ENCODE measurements around the gene CYP4F2. TPM values are rescaled to one million over a fixed set of nuclear protein-coding genes. Genes with fewer than 3 reads are reported as not detected.
"Not testable (repeated sequence)": the region's sequence is repeated elsewhere in the genome, so short reads cannot be mapped to it uniquely, and the experiment has no call there.

Gene CYP4F2
- total and polyA plus RNA-seq, 7 experiments from 2014 or later = 0.42 TPM; not detected in 6

DNA sequence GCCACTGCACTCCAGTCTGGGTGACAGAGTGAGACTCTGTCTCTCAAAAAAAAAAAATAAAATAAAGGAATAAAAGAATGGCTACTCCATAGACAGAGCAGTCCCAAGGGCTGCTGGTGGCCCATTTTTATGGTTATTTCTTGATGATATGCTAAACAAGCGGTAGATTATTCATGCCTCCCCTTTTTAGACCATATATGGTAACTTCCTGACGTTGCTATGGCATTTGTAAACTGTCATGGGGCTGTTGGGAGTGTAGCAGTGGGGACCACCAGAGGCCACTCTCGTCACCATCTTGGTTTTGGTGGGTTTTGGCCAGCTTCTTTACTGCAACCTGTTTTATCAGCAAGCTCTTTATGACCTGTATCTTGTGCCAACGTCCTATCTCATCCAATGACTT lies 58.0 kb downstream of the CYP4F2 start:
- H3K9me3 Mint-ChIP-seq; ATAC-seq; DNase-seq; H3K36me3 ChIP-seq (ENCODE audit: control insufficient read depth in 2 of 3, insufficient read depth in 3 of 3, low read length in 3 of 3); H3K27ac ChIP-seq (ENCODE audit: low read depth, low read length); H3K4me3 ChIP-seq (ENCODE audit: low read length); H3K36me3 Mint-ChIP-seq; H3K27me3 ChIP-seq (ENCODE audit: control insufficient read depth in 2 of 2, insufficient read depth in 2 of 2, low read length in 2 of 2); H3K9me3 ChIP-seq (ENCODE audit: control insufficient read depth in 2 of 3, low read length in 3 of 3); H3K27me3 Mint-ChIP-seq: not testable (repeated sequence)
- ChIA-PET POLR2A (interaction anchor here (1.5 to 2.0 kb wide), 2 partner anchors 9 to 13 kb away, joined by 4 read pairs; no protein-coding TSS in a partner anchor), CTCF (interaction anchor here (1.1 kb wide), 1 partner anchor 210 kb away, joined by 3 read pairs; no protein-coding TSS in a partner anchor)
- peak overlapping the region in 1 of 10 donors; percentile 52 for H3K4me3 Mint-ChIP-seq
- H3K4me1 ChIP-seq (ENCODE audit: control insufficient read depth in 2 of 2, insufficient read depth in 2 of 2, low read length in 2 of 2) = peaks cover 22 to 23% of the 10 kb centered on the region in 2 donors
- peak overlapping the region in 3 of 9 donors; percentile 38 to 63 (median 59) for H3K27ac Mint-ChIP-seq
- intact Hi-C loops (cut with micrococcal nuclease) = loop anchor here (5.0 to 10.0 kb wide), 3 partner anchors 373 to 742 kb away; partner anchors contain the start of gene RASAL3 (in 1 of the 2)
- H3K4me1 Mint-ChIP-seq = peaks cover 33 to 55% (median 48%) of the 10 kb centered on the region in 7 donors

DNA sequence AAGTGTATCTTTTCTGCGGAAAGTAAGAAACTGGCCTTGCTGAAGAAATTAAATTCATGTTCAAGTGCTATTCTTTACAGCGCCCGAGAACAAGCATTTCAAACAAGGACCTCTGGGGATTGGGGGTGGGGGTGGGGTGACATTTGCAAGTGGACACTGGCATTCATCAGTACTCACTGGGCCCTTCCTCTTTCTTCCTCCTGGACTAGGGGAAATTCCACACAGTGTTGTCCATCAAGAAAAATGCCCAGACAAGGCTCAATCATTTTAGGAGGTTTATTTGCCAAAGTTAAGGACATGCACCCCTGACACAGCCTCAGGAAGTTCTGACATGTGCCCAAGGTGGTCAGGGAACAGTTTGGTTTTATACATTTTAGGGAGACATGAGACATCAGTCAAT lies 59.5 kb downstream of the CYP4F2 start:
- Histone ChIP-seq H3K9me3 (ENCODE audit: control insufficient read depth in 2 of 3, low read length in 3 of 3) (no peaks in the 10 kb centered on the region), H3K27ac (ENCODE audit: low read depth, low read length) (peak overlapping the region; percentile 90), H3K4me1 (ENCODE audit: control insufficient read depth in 2 of 2, insufficient read depth in 2 of 2, low read length in 2 of 2) (peaks cover 8 to 10% of the 10 kb centered on the region in 2 donors), H3K4me3 (ENCODE audit: low read length) (no peak overlapping the region), H3K36me3 (ENCODE audit: control insufficient read depth in 2 of 3, insufficient read depth in 3 of 3, low read length in 3 of 3) (peaks cover 0 to 5% (median 0%) of the 10 kb centered on the region in 3 experiments), H3K27me3 (ENCODE audit: control insufficient read depth in 2 of 2, insufficient read depth in 2 of 2, low read length in 2 of 2) (no peaks in the 10 kb centered on the region)
- H3K4me1 Mint-ChIP-seq = peaks cover 23 to 41% (median 35%) of the 10 kb centered on the region in 7 donors
- peaks cover 0 to 3% (median 0%) of the 10 kb centered on the region in 5 donors for H3K36me3 Mint-ChIP-seq
- POLR2A ChIA-PET = interaction anchor here (0.7 kb wide), 1 partner anchor 13 kb away, joined by 3 read pairs; no protein-coding TSS in a partner anchor
- no peaks in the 10 kb centered on the region for H3K9me3 Mint-ChIP-seq
- peak overlapping the region in 5 of 9 donors; percentile 10 to 97 (median 80) for H3K27ac Mint-ChIP-seq
- DNase-seq = no peak
- intact Hi-C loops (cut with micrococcal nuclease) = loop anchor here (5.0 to 10.0 kb wide), 3 partner anchors 371 to 744 kb away; partner anchors contain the start of gene RASAL3 (in 1 of the 2)
- no peak for ATAC-seq
- H3K4me3 Mint-ChIP-seq = peak overlapping the region in 4 of 10 donors; percentile 2 to 36 (median 14)
- no peaks in the 10 kb centered on the region for H3K27me3 Mint-ChIP-seq
- CTCF ChIA-PET = interaction anchor here (1.6 kb wide), 1 partner anchor 24 kb away, joined by 4 read pairs; no protein-coding TSS in a partner anchor

DNA sequence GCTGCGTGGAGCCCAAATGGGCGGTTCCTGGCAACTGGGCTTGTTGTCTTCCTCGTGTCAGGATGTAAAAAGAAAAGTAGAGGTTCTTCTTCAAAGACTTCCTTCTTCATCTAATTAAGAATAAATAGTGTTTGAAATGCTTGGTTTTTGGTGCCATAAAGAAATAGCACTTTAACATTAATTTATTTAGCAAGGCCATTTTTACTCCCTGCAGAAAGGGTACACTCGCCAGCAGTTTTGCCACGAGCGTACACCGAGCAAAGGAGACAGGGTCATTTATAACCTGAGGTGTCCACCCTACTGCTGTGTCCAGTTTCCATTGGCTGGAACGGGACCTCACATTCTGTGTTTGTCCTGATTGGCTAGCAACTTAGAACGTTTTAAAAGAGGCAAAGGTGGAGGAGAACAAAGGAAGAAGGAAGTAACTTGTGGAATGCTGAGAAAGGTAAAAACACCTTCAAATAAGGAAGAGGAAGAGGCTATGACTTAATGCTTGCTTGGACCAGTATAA lies 60.6 kb downstream of the CYP4F2 start:
- CTCF ChIA-PET = interaction anchor here (1.2 to 1.6 kb wide), 2 partner anchors 23 to 208 kb away, joined by 3 to 4 read pairs; no protein-coding TSS in a partner anchor
- POLR2A ChIA-PET = interaction anchor here (0.6 to 1.8 kb wide), 20 partner anchors 7 to 534 kb away, joined by 3 to 12 read pairs (median 4); partner anchors contain the start of genes FAM32A, KLF2 and RAB8A
- DNase-seq (peak in 1 of 9 donors; percentile 22), ATAC-seq (no peak)
- Mint-ChIP-seq H3K27me3 (no peaks in the 10 kb centered on the region), H3K4me3 (peak overlapping the region; percentile 88 to 99 (median 94)), H3K4me1 (peaks cover 18 to 32% (median 27%) of the 10 kb centered on the region in 7 donors), H3K36me3 (peaks cover 0 to 3% (median 0%) of the 10 kb centered on the region in 5 donors), H3K9me3 (no peaks in the 10 kb centered on the region), H3K27ac (peak overlapping the region in 7 of 9 donors; percentile 93 to 99 (median 97))
- Histone ChIP-seq H3K27ac (ENCODE audit: low read depth, low read length) (peak overlapping the region; percentile 90), H3K36me3 (ENCODE audit: control insufficient read depth in 2 of 3, insufficient read depth in 3 of 3, low read length in 3 of 3) (peaks cover 0 to 5% (median 0%) of the 10 kb centered on the region in 3 experiments), H3K4me1 (ENCODE audit: control insufficient read depth in 2 of 2, insufficient read depth in 2 of 2, low read length in 2 of 2) (peaks cover 5 to 7% of the 10 kb centered on the region in 2 donors), H3K4me3 (ENCODE audit: low read length) (peak overlapping the region; percentile 60), H3K9me3 (ENCODE audit: control insufficient read depth in 2 of 3, low read length in 3 of 3) (no peaks in the 10 kb centered on the region), H3K27me3 (ENCODE audit: control insufficient read depth in 2 of 2, insufficient read depth in 2 of 2, low read length in 2 of 2) (no peaks in the 10 kb centered on the region)
- intact Hi-C loops (cut with micrococcal nuclease) = loop anchor here (1.0 to 10.0 kb wide), 11 partner anchors 24 to 1148 kb away; partner anchors contain the start of genes AKAP8 (in 1 of the 2), AKAP8L (in 1 of the 2), AP1M1 (in 1 of the 2) and RASAL3 (in 1 of the 2)

DNA sequence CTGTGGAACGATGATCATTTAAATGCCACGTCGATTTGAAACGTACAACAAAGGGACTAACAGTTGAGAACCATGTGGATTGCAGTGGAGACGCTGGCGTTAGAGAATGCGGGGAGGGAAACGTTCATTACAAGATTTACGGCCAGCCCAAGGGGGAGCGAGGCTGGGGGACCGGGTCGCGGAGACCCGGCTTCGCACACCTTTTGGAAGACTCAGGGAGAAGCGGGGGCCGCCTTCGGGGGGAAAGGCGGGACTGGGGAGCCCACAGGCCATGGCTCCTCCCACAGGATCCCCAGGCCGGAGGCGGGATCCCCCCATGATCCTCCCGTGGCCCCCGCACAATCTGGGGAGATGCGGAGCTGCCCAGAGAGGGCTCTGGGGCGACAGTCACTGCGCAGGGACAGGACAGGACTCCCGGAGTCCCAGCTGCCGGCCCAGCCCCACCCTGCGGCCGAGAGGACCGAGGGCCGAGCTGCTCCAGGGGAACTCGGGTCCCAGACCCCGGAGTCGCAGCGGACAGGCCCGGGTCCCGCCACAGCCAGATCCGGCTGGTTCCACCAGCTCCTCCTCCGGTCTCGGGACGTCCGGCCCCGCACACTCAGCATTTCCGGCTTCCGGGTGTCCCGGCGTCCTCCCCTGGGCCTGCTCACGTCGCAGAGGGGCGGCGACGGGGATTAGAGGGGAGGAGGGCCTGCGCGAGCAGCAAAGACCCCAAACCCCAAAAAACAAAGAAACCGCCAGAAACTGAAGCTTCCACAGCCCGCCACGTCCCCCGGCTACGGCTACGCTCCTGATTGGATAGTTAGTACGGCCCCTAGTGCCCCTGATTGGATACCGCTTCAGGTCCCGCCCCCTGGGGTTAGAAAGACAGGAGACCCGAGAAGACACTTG lies 61.3 kb downstream of the CYP4F2 start:
- H3K4me3 Mint-ChIP-seq = peak overlapping the region; percentile 88 to 99 (median 95)
- POLR2A ChIA-PET = interaction anchor here (0.6 to 1.8 kb wide), 19 partner anchors 8 to 1767 kb away, joined by 3 to 12 read pairs (median 4); partner anchors contain the start of genes FAM32A, KLF2 and RAB8A
- H3K9me3 Mint-ChIP-seq = no peaks in the 10 kb centered on the region

DNA sequence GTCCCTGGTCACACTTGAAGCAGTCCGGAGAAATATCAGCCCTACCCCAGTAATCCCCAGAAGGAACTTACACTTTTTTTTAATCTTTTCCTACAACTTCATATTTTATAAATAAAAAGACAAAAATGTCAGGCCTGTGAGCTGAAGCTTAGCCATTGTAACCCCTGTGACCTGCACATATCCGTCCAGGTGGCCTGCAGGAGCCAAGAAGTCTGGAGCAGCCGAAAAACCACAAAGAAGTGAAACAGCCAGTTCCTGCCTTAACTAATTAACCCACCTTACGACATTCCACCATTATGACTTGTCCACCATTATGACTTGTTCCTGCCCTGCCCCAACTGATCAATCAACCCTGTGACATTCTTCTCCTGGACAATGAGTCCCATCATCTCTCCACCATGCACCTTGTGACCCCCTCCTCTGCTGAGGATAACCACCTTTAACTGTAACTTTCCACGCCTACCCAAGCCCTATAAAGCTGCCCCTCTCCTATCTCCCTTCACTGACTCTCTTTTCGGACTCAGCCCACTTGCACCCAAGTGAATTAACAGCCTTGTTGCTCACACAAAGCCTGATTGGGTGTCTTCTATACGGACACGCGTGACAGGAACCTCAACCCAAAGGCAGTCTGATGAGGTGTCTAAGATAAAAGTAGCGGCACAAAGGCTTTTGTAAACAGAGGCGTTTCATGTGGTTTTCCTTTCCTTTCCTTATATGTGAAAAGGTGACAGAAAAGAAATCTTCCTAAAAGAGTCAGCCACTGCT lies 62.1 kb downstream of the CYP4F2 start:
- H3K4me1 Mint-ChIP-seq = peaks cover 18 to 28% (median 24%) of the 10 kb centered on the region in 7 donors
- H3K4me3 Mint-ChIP-seq = peak overlapping the region; percentile 88 to 99 (median 95)
- not testable (repeated sequence) for H3K36me3 Mint-ChIP-seq; H3K4me1 ChIP-seq (ENCODE audit: control insufficient read depth in 2 of 2, insufficient read depth in 2 of 2, low read length in 2 of 2); H3K9me3 ChIP-seq (ENCODE audit: control insufficient read depth in 2 of 3, low read length in 3 of 3); H3K27me3 ChIP-seq (ENCODE audit: control insufficient read depth in 2 of 2, insufficient read depth in 2 of 2, low read length in 2 of 2); H3K27me3 Mint-ChIP-seq; H3K36me3 ChIP-seq (ENCODE audit: control insufficient read depth in 2 of 3, insufficient read depth in 3 of 3, low read length in 3 of 3); H3K9me3 Mint-ChIP-seq
- ATAC-seq = peak; percentile 73
- DNase-seq = peak in 8 of 9 donors; percentile 10 to 89 (median 82)
- peak overlapping the region; percentile 90 for H3K27ac ChIP-seq (ENCODE audit: low read depth, low read length)
- CTCF ChIA-PET = interaction anchor here (0.6 kb wide), 1 partner anchor 404 kb away, joined by 5 read pairs; no protein-coding TSS in a partner anchor
- peak overlapping the region in 7 of 9 donors; percentile 95 to 100 (median 99) for H3K27ac Mint-ChIP-seq
- H3K4me3 ChIP-seq (ENCODE audit: low read length) = peak overlapping the region; percentile 60
- intact Hi-C loops (cut with micrococcal nuclease) = loop anchor here (1.0 to 10.0 kb wide), 17 partner anchors 9 to 1147 kb away; partner anchors contain the start of genes FAM32A (in 2 of the 2), RAB8A (in 2 of the 2), AKAP8L (in 1 of the 2) and AP1M1 (in 1 of the 2)
- POLR2A ChIA-PET = interaction anchor here (0.6 to 1.8 kb wide), 10 partner anchors 9 to 503 kb away, joined by 3 to 8 read pairs (median 5); partner anchors contain the start of genes BRD4, FAM32A and KLF2

More for the DNA sequence above, 61.3 kb downstream of the CYP4F2 start:
- DNase-seq = peak; percentile 81 to 98 (median 97)
- peaks cover 5 to 7% of the 10 kb centered on the region in 2 donors for H3K4me1 ChIP-seq (ENCODE audit: control insufficient read depth in 2 of 2, insufficient read depth in 2 of 2, low read length in 2 of 2)
- Mint-ChIP-seq H3K27ac (peak overlapping the region in 7 of 9 donors; percentile 95 to 100 (median 99)), H3K36me3 (peaks cover 0 to 3% (median 0%) of the 10 kb centered on the region in 5 donors), H3K4me1 (peaks cover 18 to 28% (median 24%) of the 10 kb centered on the region in 7 donors), H3K27me3 (no peaks in the 10 kb centered on the region)
- intact Hi-C loops (cut with micrococcal nuclease) = loop anchor here (1.0 to 10.0 kb wide), 18 partner anchors 8 to 1148 kb away; partner anchors contain the start of genes FAM32A (in 2 of the 2), RAB8A (in 2 of the 2), AKAP8 (in 1 of the 2) and AKAP8L (in 1 of the 2)
- peak; percentile 94 for ATAC-seq
- H3K27me3 ChIP-seq (ENCODE audit: control insufficient read depth in 2 of 2, insufficient read depth in 2 of 2, low read length in 2 of 2) = no peaks in the 10 kb centered on the region
- H3K4me3 ChIP-seq (ENCODE audit: low read length) = peak overlapping the region; percentile 60
- H3K27ac ChIP-seq (ENCODE audit: low read depth, low read length) = peak overlapping the region; percentile 90
- H3K9me3 ChIP-seq (ENCODE audit: control insufficient read depth in 2 of 3, low read length in 3 of 3) = no peaks in the 10 kb centered on the region
- CTCF ChIA-PET = interaction anchor here (1.2 to 1.6 kb wide), 2 partner anchors 22 to 207 kb away, joined by 3 to 4 read pairs; no protein-coding TSS in a partner anchor
- peaks cover 0 to 5% (median 0%) of the 10 kb centered on the region in 3 experiments for H3K36me3 ChIP-seq (ENCODE audit: control insufficient read depth in 2 of 3, insufficient read depth in 3 of 3, low read length in 3 of 3)
